Subcutaneous adipose tissue (tissue), 4 donors: ENCODE data around the gene THY1. TPM values are rescaled to one million over a fixed set of nuclear protein-coding genes. Genes with fewer than 3 reads are reported as not detected.

Experiments used
- CTCF ChIP-seq: fragments of 450-650 bp; IDR thresholded peaks from one replicate; pipeline ENCODE4 v1.5.1; 2016; ENCODE audit warnings: low read depth, mild to moderate bottlenecking, control low read depth, antibody characterized with exemption, moderate library complexity
- total RNA-seq, 4 donors: library from RNA; depleted of rRNA; stranded (reverse); fragments of >200 nt; gene quantifications; one replicate each; pipeline ENCODE4 v1.1.0, GENCODE V29; 2016

Gene THY1
- total RNA-seq, 4 donors from 2014 or later, result 11.3 to 39.4 (median 22.1) TPM

- no peak for TF ChIP-seq CTCF
These were observed 7.0 kb downstream of the THY1 start for GRCh38 chr11:119415966-119416365.

GRCh38 chr11:119415517-119415916 lies 7.5 kb downstream of the THY1 start:
- no peak for TF ChIP-seq CTCF

GRCh38 chr11:119414734-119415133 lies 8.2 kb downstream of the THY1 start:
- no peak for TF ChIP-seq CTCF

GRCh38 chr11:119414321-119414720 lies 8.7 kb downstream of the THY1 start:
- no peak for TF ChIP-seq CTCF

GRCh38 chr11:119412072-119412471 lies 10.9 kb downstream of the THY1 start:
- no peak for TF ChIP-seq CTCF

- TF ChIP-seq CTCF, result no peak
These were observed 12.5 kb downstream of the THY1 start for GRCh38 chr11:119410501-119410900.

GRCh38 chr11:119409731-119410130 lies 13.2 kb downstream of the THY1 start:
- TF ChIP-seq CTCF, result no peak
